Gastroesophageal sphincter (tissue), 3 donors: ENCODE data around the gene SIRPD.

ENCODE experiments used
- EP300 ChIP-seq: sonication (generic); formaldehyde crosslinking; IDR thresholded peaks from one replicate; pipeline ENCODE4 v1.6.1; 2017; ENCODE audit warnings: antibody characterized with exemption, mild to moderate bottlenecking
- POLR2A ChIP-seq, 2 donors: fragments of 450-650 bp; IDR thresholded peaks; one replicate each; pipeline ENCODE4 v1.6.1; 2017; ENCODE audit warnings: antibody characterized with exemption in 2 of 2, mild to moderate bottlenecking in 2 of 2, moderate library complexity in 1 of 2
- TF ChIP-seq, protein P1 (sequence below), 4 experiments: fragments of 200-600 bp in 2 of 4; fragments of 450-650 bp in 2 of 4; sonication (generic) in 1 of 4; IDR thresholded peaks; one replicate each; pipeline ENCODE4 v1.5.1; 2017 to 2019; ENCODE audit warnings: antibody characterized with exemption in 4 of 4, mild to moderate bottlenecking in 2 of 4, moderate library complexity in 2 of 4

DNA sequence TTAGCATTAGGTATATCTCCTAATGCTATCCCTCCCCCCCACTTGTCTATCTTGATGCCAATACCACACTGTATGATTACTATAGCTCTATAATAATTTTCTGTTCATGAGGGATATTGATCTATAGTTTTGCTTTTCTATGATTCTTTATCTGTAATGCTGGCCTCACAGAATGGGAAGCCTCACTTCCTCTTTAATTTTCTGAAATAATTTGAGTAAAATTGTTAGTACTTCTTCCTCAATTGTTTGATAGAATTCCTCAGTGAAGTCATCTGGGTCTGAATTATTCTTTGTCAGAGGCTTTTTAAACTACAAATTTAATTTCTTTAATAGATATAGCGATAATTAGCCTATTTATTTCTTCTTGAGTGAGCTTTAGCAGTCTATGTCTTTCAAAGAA is 31.2 kb downstream of the SIRPD start:
- TF ChIP-seq, protein P1, sequence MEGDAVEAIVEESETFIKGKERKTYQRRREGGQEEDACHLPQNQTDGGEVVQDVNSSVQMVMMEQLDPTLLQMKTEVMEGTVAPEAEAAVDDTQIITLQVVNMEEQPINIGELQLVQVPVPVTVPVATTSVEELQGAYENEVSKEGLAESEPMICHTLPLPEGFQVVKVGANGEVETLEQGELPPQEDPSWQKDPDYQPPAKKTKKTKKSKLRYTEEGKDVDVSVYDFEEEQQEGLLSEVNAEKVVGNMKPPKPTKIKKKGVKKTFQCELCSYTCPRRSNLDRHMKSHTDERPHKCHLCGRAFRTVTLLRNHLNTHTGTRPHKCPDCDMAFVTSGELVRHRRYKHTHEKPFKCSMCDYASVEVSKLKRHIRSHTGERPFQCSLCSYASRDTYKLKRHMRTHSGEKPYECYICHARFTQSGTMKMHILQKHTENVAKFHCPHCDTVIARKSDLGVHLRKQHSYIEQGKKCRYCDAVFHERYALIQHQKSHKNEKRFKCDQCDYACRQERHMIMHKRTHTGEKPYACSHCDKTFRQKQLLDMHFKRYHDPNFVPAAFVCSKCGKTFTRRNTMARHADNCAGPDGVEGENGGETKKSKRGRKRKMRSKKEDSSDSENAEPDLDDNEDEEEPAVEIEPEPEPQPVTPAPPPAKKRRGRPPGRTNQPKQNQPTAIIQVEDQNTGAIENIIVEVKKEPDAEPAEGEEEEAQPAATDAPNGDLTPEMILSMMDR (IDR thresholded peaks at IDR 0.05), result no peak
- TF ChIP-seq EP300 (no peak), POLR2A (IDR thresholded peaks at IDR 0.05) (no peak)
